ENCODE measurements around the gene MYO15B. TPM values are rescaled to one million over a fixed set of nuclear protein-coding genes. Genes with fewer than 3 reads are reported as not detected.
A peak's percentile ranks its signal among the peaks of the same experiment; 100 is the strongest.
"Not testable (repeated sequence)": the region's sequence is repeated elsewhere in the genome, so short reads cannot be mapped to it uniquely, and the experiment has no call there.

Gene MYO15B
- total RNA-seq, 1 donor from 2014 or later, result 193 TPM

GRCh38 chr17:75592348-75593020, 4.9 kb downstream of the MYO15B start:
- no peak overlapping the region for H3K27ac ChIP-seq
- ATAC-seq (no peak), DNase-seq (peak; percentile 64)
- TF ChIP-seq CTCF (IDR thresholded peaks at IDR 0.05), result no peak
- no peaks in the 10 kb centered on the region for H3K9me3 ChIP-seq
- no peaks in the 10 kb centered on the region for H3K27me3 ChIP-seq
- intact Hi-C loops (cut with DNase I), result no loop called here
- peaks cover 9% of the 10 kb centered on the region for H3K4me1 ChIP-seq
- no peaks in the 10 kb centered on the region for H3K36me3 ChIP-seq
- H3K4me3 ChIP-seq, result no peak overlapping the region

DNA sequence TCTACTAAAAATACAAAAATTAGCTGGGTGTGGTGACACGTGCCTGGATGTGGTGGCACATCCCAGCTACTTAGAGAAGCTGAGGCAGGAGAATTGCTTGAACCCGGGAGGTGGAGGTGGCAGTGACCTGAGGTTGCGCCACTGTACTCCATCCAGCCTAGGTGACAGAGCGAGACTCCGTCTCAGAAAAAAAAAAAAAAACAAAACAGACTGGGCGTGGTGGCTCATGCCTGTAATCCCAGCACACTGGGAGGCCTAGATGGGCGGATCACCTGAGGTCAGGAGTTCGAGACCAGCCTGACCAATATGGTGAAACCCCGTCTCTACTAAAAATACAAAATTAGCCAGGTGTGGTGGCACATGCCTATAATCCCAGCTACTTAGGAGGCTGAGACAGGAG, 5.8 kb downstream of the MYO15B start:
- ATAC-seq; H3K4me3 ChIP-seq; H3K36me3 ChIP-seq; intact Hi-C loops (cut with DNase I); H3K9me3 ChIP-seq; H3K27me3 ChIP-seq; H3K4me1 ChIP-seq; DNase-seq; H3K27ac ChIP-seq: not testable (repeated sequence)

DNA sequence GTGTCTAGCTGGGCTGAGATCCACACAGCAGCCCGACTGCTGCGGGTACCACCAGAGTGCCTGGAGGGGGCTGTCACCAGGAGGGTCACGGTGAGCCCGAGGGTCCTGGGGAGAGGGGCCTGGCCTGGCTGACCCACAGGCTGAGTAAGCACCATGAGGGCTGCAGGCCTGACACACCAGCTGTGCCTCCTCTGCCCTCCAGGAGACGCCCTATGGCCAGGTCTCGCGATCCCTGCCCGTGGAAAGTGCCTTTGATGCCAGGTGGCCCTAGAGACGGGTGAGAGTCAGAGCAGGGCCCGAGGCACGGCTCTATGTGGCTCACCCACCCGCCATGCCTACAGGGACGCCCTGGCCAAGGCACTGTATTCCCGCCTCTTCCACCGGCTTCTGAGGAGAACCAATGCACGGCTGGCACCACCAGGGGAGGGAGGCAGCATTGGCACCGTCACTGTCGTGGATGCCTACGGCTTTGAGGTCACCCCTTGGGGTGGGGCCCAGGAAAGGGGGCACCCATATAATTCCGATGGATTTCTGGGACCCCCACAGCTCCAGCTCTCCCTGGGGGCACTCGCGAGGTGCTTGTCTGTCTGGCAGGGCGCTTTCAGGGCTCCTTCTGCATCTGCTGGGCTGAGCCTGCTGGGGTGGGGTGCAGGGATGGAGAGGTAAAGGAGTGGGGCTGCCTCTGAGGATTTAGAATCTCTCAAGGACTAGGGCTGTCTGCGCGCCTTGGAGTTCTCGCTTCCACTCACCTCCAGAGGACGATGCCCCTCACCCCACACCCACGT, 7.1 kb downstream of the MYO15B start:
- Histone ChIP-seq H3K27ac (no peak overlapping the region), H3K9me3 (no peaks in the 10 kb centered on the region), H3K4me1 (peaks cover 3% of the 10 kb centered on the region), H3K4me3 (no peak overlapping the region), H3K27me3 (no peaks in the 10 kb centered on the region), H3K36me3 (no peaks in the 10 kb centered on the region)
- intact Hi-C loops (cut with DNase I), result no loop called here
- DNase-seq, result peak; percentile 62
- TF ChIP-seq CTCF (IDR thresholded peaks at IDR 0.05), result no peak
- ATAC-seq, result no peak

GRCh38 chr17:75595284-75595919, 7.8 kb downstream of the MYO15B start:
- no peak overlapping the region for H3K27ac ChIP-seq
- no peak for TF ChIP-seq CTCF (IDR thresholded peaks at IDR 0.05)
- H3K9me3 ChIP-seq, result no peaks in the 10 kb centered on the region
- ATAC-seq, result no peak
- DNase-seq, result no peak
- H3K4me1 ChIP-seq, result no peaks in the 10 kb centered on the region
- intact Hi-C loops (cut with DNase I), result no loop called here
- no peak overlapping the region for H3K4me3 ChIP-seq
- no peaks in the 10 kb centered on the region for H3K36me3 ChIP-seq
- H3K27me3 ChIP-seq, result no peaks in the 10 kb centered on the region

GRCh38 chr17:75595920-75596313, 8.3 kb downstream of the MYO15B start:
- Histone ChIP-seq H3K4me1 (no peaks in the 10 kb centered on the region), H3K27ac (no peak overlapping the region), H3K36me3 (no peaks in the 10 kb centered on the region), H3K27me3 (no peaks in the 10 kb centered on the region), H3K9me3 (no peaks in the 10 kb centered on the region), H3K4me3 (no peak overlapping the region)
- no peak for TF ChIP-seq CTCF (IDR thresholded peaks at IDR 0.05)
- intact Hi-C loops (cut with DNase I), result no loop called here
- DNase-seq, result no peak
- ATAC-seq, result no peak
